H1 (cell line): ENCODE results near the gene ELOVL6.

Experiments used
- BCL11A ChIP-seq, 2 experiments: IDR thresholded peaks; one replicate each; pipeline ENCODE4 v1.6.1; 2011; ENCODE audit warnings: low read depth in 2 of 2, low read length in 2 of 2, mild to moderate bottlenecking in 2 of 2
- CTCF ChIP-seq, 3 experiments: IDR thresholded peaks; 1 replicate in 2 of 3; 2 replicates in 1 of 3; pipeline versions ENCODE4 v1.5.1 to v1.6.1; 2011; ENCODE audit warnings: low read length in 3 of 3, mild to moderate bottlenecking in 3 of 3, inconsistent platforms in 2 of 3, low read depth in 1 of 3, moderate library complexity in 1 of 3; ENCODE audit not compliant: insufficient read depth in 1 of 3; ENCODE audit errors: control extremely low read depth in 1 of 3
- EP300 ChIP-seq, 2 experiments: IDR thresholded peaks; 1 replicate in 1 of 2; 2 replicates in 1 of 2; pipeline ENCODE4 v1.6.1; 2011 to 2012; ENCODE audit warnings: low read depth in 2 of 2, low read length in 2 of 2, mild to moderate bottlenecking in 2 of 2, borderline replicate concordance in 1 of 2, inconsistent platforms in 1 of 2, moderate library complexity in 1 of 2
- EZH2 ChIP-seq: fragments of 200-600 bp; sonication (generic); IDR thresholded peaks from 2 replicates; pipeline ENCODE4 v1.7.1; 2012; ENCODE audit warnings: low read depth, mild to moderate bottlenecking, moderate library complexity, low read length, inconsistent platforms; ENCODE audit not compliant: severe bottlenecking
- JUN ChIP-seq: IDR thresholded peaks from 2 replicates; pipeline ENCODE4 v1.6.1; 2011; ENCODE audit warnings: low read depth, mild to moderate bottlenecking, improper control_type of control experiment, low read length
- JUND ChIP-seq: IDR thresholded peaks from 2 replicates; pipeline ENCODE4 v1.6.1; 2011; ENCODE audit warnings: mild to moderate bottlenecking, improper control_type of control experiment, low read length
- PHF8 ChIP-seq: fragments of 200-600 bp; sonication (generic); conservative IDR thresholded peaks from 2 replicates; pipeline ENCODE4 v1.7.1; 2012; ENCODE audit warnings: low read depth, mild to moderate bottlenecking, inconsistent platforms, low read length, moderate library complexity
- POLR2AphosphoS5 ChIP-seq: IDR thresholded peaks from 2 replicates; pipeline ENCODE4 v1.6.1; 2011; ENCODE audit warnings: low read depth, low read length
- POU5F1 ChIP-seq: IDR thresholded peaks from 2 replicates; pipeline ENCODE4 v1.6.1; 2011; ENCODE audit warnings: low read depth, mild to moderate bottlenecking, low read length, moderate library complexity
- RBBP5 ChIP-seq: IDR thresholded peaks from 2 replicates; pipeline ENCODE4 v1.7.1; 2012; ENCODE audit warnings: low read depth, mild to moderate bottlenecking, inconsistent platforms, low read length, moderate library complexity, borderline replicate concordance
- RFX5 ChIP-seq: IDR thresholded peaks from 2 replicates; pipeline ENCODE4 v1.6.1; 2011; ENCODE audit warnings: low read depth, low read length, improper control_type of control experiment, borderline replicate concordance
- SP1 ChIP-seq: IDR thresholded peaks from 2 replicates; pipeline ENCODE4 v1.6.1; 2011; ENCODE audit warnings: low read depth, low read length

GRCh38 chr4:110198049-110198434 is 373 bp downstream of the ELOVL6 start:
- TF ChIP-seq CTCF (IDR thresholded peaks at IDR 0.05; ENCODE audit: control extremely low read depth in 1 of 3, insufficient read depth in 1 of 3, low read depth in 1 of 3, low read length in 3 of 3) (no peak), POLR2AphosphoS5 (no peak), EP300 (IDR thresholded peaks at IDR 0.05; ENCODE audit: borderline replicate concordance in 1 of 2, low read depth in 2 of 2, low read length in 2 of 2) (no peak), RBBP5 (no peak), RFX5 (no peak), SP1 (no peak), JUN (no peak), POU5F1 (no peak), BCL11A (IDR thresholded peaks at IDR 0.05; ENCODE audit: low read depth in 2 of 2, low read length in 2 of 2) (no peak), PHF8 (no peak), EZH2 (no peak), JUND (no peak)
